Gastrocnemius medialis (tissue), 4 donors: Measurements from ENCODE around the gene PPFIA4. TPM values are rescaled to one million over a fixed set of nuclear protein-coding genes. Genes with fewer than 3 reads are reported as not detected.

Experiments used
- ATAC-seq, 2 donors: fragments of 150-250 bp; one replicate each; pipeline ENCODE4 v1.9.1; 2016
- DNase-seq, 2 donors: peaks; one replicate each; pipeline ENCODE4 v3.0.0-alpha.2; 2019
- H3K27ac ChIP-seq, 4 donors: fragments of 200-600 bp; sonication (generic); 1 replicate in 1 of 4; 2 replicates in 3 of 4; pipeline ENCODE4 v1.5.1; 2016 to 2018; ENCODE audit warnings: mild to moderate bottlenecking in 2 of 4, moderate library complexity in 1 of 4
- H3K27me3 ChIP-seq, 3 donors: fragments of 200-600 bp; sonication (generic) in 2 of 3; 1 replicate in 1 of 3; 2 replicates in 2 of 3; pipeline versions ENCODE4 v1.5.1 to v1.6.0; 2016 to 2019; ENCODE audit warnings: mild to moderate bottlenecking in 1 of 3, moderate library complexity in 1 of 3
- H3K36me3 ChIP-seq, 2 donors: fragments of 200-600 bp; sonication (generic) in 1 of 2; one replicate each; pipeline ENCODE4 v1.5.1; 2017 to 2018
- H3K4me1 ChIP-seq, 2 donors: fragments of 200-600 bp; sonication (generic) in 1 of 2; one replicate each; pipeline ENCODE4 v1.5.1; 2016 to 2017; ENCODE audit warnings: mild to moderate bottlenecking in 2 of 2
- H3K4me3 ChIP-seq, 4 donors: fragments of 200-600 bp; sonication (generic) in 3 of 4; 1 replicate in 1 of 4; 2 replicates in 3 of 4; pipeline ENCODE4 v1.5.1; 2016 to 2019; ENCODE audit warnings: mild to moderate bottlenecking in 2 of 4
- H3K9me3 ChIP-seq, 3 donors: fragments of 200-600 bp; sonication (generic) in 2 of 3; 1 replicate in 1 of 3; 2 replicates in 2 of 3; pipeline ENCODE4 v1.5.1; 2016 to 2019
- POLR2A ChIP-seq, 2 donors: fragments of 450-650 bp; IDR thresholded peaks; one replicate each; pipeline ENCODE4 v1.6.1; 2017; ENCODE audit warnings: antibody characterized with exemption in 2 of 2, mild to moderate bottlenecking in 2 of 2, moderate library complexity in 2 of 2
- in situ Hi-C, 4 donors: fragments of 200-750 bp; cut with MboI; loops; one replicate each; pipeline versions ENCODE4 v1.15.0 to v1.8.0; 2017; ENCODE audit warnings: low sequenced_read_pairs in 4 of 4
- intact Hi-C: fragments of 100-400 bp; cut with DNase I; formaldehyde crosslinking; loops from one replicate; pipeline ENCODE4 v1.15.1; 2023; ENCODE audit warnings: low total_unique reads
- total RNA-seq, 4 donors: library from RNA; depleted of rRNA; stranded (reverse); fragments of >200 nt; gene quantifications; one replicate each; pipeline versions ENCODE4 v1.1.0 to v1.2.3, GENCODE V29; 2016
- TF ChIP-seq, protein P1 (sequence below), 5 experiments: fragments of 450-650 bp in 3 of 5; fragments of 200-600 bp in 2 of 5; sonication (generic) in 2 of 5; IDR thresholded peaks in 4 of 5; conservative IDR thresholded peaks in 1 of 5; 1 replicate in 4 of 5; 2 replicates in 1 of 5; pipeline ENCODE4 v1.5.1; 2016 to 2019; ENCODE audit warnings: antibody characterized with exemption in 5 of 5, mild to moderate bottlenecking in 3 of 5, moderate library complexity in 3 of 5

Gene PPFIA4
- total RNA-seq, 4 donors from 2014 or later, result 8.4 to 45.5 (median 33.1) TPM

DNA sequence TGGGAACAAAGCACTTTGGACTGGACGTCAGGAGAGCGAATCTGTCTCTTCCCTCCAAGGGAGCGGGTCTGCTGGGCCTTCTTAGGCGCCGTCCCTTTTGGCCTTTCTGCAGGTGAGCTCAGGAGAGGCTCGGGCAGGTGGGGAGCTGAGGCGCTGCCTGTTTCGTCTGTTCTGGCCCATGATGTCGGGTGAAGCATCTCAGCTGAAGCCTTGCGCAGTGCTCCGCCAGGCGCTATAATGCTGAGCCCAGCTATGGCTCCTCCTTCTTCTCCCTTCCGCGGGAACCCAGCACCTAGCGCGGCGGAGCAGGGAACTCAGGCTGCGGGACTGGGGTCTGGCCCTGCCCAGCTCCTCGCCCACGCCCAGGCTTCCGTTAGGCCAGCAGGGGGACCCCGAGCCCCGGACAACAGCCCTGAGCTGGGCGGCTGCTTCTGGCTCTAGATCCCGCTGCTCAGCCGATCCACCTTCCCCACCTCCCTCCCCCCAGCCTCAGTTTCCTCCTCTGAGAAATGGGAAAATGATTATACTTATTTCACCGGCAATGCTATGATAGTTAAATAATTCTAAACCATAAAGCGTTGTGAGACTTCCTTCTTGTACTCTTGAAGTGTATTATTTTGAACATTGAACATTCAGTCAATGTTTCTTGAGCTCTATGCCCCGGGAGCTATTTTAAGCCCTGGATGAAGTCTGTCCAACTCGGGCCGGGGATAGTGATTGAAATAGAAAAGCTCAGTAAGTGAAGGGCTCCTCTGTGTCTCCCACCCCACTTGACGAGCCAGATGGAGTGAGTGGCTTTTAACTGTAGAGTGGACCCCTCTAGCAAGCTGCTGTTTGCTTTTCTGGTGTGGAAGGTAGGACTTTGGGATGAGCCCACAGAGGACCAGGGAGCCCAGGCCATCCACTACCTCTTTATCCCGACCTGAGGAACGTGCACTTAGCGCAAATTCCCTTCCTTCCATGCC, 91.6 kb downstream of the PPFIA4 start:
- Histone ChIP-seq H3K4me3 (peak overlapping the region in 2 of 4 donors; percentile 16 to 22), H3K4me1 (peaks cover 6 to 9% of the 10 kb centered on the region in 2 donors), H3K36me3 (no peaks in the 10 kb centered on the region), H3K9me3 (no peaks in the 10 kb centered on the region), H3K27me3 (no peaks in the 10 kb centered on the region), H3K27ac (no peak overlapping the region)
- DNase-seq (peak; percentile 60 to 73), ATAC-seq (peak; percentile 77 to 90)
- in situ Hi-C loops (loop anchor here (5.0 to 10.0 kb wide), 2 partner anchors 97 to 99 kb away; no protein-coding TSS in a partner anchor), intact Hi-C loops (loop anchor here (1.0 to 5.0 kb wide), 3 partner anchors 54 to 149 kb away; no protein-coding TSS in a partner anchor)
- TF ChIP-seq POLR2A (IDR thresholded peaks at IDR 0.05), result no peak
- TF ChIP-seq, protein P1, sequence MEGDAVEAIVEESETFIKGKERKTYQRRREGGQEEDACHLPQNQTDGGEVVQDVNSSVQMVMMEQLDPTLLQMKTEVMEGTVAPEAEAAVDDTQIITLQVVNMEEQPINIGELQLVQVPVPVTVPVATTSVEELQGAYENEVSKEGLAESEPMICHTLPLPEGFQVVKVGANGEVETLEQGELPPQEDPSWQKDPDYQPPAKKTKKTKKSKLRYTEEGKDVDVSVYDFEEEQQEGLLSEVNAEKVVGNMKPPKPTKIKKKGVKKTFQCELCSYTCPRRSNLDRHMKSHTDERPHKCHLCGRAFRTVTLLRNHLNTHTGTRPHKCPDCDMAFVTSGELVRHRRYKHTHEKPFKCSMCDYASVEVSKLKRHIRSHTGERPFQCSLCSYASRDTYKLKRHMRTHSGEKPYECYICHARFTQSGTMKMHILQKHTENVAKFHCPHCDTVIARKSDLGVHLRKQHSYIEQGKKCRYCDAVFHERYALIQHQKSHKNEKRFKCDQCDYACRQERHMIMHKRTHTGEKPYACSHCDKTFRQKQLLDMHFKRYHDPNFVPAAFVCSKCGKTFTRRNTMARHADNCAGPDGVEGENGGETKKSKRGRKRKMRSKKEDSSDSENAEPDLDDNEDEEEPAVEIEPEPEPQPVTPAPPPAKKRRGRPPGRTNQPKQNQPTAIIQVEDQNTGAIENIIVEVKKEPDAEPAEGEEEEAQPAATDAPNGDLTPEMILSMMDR (IDR thresholded peaks at IDR 0.05 in 4 of 5, conservative IDR thresholded peaks at IDR 0.05 in 1 of 5), result peak; percentile 72 to 90 (median 88)

DNA sequence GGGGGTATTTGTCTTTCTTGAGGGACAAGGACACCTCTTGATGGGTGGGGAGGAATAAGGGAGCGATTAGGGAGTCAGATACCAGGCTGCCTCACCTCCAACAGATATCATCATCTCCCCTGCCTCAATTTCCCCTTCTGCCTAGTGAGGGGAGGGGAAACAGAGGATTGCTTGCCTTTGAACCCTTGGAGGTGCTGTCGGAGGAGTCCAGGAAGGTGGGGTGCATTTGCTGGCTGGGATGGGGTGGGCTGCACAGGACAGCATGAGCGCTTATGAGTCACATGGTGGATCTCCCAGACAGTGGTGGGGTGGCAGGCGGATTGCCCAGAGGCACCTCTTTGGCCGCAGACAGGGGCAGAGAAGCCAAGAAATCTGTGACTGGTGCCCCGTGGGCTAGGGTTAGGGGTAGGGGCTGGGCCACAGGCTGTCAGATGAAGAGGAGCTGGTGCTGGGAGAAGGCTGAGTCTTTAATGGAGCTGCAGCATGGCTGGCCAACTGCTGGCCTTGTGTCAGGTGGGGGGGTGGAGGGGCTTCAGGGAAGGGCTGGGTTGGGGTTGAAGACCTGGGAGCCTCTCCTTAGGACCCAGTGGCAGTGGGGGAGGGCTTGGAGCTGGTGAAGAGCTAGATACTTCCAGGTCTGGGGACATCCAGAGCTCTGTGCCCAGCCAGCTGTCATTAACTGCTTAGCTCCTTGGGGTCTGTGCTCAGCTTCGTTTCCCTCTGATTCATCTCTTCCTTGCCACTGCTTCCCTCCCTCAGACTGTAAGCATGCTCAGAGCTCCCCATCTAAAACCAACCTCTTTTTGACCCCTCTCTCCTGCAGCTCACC, 94.2 kb downstream of the PPFIA4 start:
- H3K9me3 ChIP-seq, result no peaks in the 10 kb centered on the region
- ATAC-seq (no peak), DNase-seq (no peak)
- TF ChIP-seq POLR2A (IDR thresholded peaks at IDR 0.05), result no peak
- TF ChIP-seq, protein P1 (IDR thresholded peaks at IDR 0.05 in 4 of 5, conservative IDR thresholded peaks at IDR 0.05 in 1 of 5), result no peak
- intact Hi-C loops, result no loop called here
- no peaks in the 10 kb centered on the region for H3K27me3 ChIP-seq
- peaks cover 6 to 9% of the 10 kb centered on the region in 2 donors for H3K4me1 ChIP-seq
- no peak overlapping the region for H3K4me3 ChIP-seq
- in situ Hi-C loops, result no loop called here
- no peak overlapping the region for H3K27ac ChIP-seq
- H3K36me3 ChIP-seq, result no peaks in the 10 kb centered on the region

DNA sequence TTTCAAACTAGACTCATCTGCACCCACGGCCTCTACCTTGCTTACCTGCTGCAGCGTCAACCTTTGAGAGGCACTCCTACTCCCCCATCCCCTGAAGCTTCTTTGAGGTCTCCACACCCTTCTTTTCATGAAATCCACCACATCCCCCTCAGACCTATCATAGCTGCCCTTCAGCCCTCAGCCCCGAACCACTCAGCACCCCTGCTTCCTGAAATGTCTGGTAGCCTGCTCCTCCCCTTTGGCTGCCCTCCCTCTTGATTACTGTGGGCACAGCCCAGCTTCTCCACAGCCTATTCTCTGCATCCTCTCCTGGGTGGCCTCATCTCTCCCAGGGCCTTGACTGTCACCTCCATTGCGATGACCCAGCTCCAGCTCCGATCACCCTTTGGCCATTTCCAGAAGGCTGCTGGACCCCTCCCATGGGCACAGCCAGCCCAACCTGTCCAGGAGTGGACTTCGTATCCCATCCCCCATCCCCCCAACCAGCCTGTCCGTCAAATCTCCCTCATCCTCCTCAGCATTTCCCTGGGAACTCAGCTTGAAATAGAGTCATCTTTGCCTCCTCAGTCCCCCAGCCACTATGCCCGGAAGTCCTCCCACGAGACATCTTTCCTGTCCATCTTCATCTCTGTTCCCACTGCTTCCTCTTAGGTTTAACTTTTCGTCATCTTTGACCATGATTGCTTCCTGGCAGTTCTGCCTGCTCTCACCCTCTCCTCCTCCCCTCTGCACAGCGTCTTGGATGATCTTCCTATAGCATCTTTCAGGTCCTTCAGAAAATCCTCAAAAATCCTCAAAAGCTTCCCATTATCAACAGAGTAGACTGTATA, 95.1 kb downstream of the PPFIA4 start:
- no peaks in the 10 kb centered on the region for H3K9me3 ChIP-seq
- intact Hi-C loops, result no loop called here
- H3K4me1 ChIP-seq, result peaks cover 9 to 11% of the 10 kb centered on the region in 2 donors
- no peak for ATAC-seq
- H3K4me3 ChIP-seq, result no peak overlapping the region
- no peaks in the 10 kb centered on the region for H3K27me3 ChIP-seq
- no peak for TF ChIP-seq POLR2A (IDR thresholded peaks at IDR 0.05)
- TF ChIP-seq, protein P1 (IDR thresholded peaks at IDR 0.05 in 4 of 5, conservative IDR thresholded peaks at IDR 0.05 in 1 of 5), result no peak
- no peak overlapping the region for H3K27ac ChIP-seq
- no peak for DNase-seq
- H3K36me3 ChIP-seq, result no peaks in the 10 kb centered on the region
- in situ Hi-C loops, result no loop called here

DNA sequence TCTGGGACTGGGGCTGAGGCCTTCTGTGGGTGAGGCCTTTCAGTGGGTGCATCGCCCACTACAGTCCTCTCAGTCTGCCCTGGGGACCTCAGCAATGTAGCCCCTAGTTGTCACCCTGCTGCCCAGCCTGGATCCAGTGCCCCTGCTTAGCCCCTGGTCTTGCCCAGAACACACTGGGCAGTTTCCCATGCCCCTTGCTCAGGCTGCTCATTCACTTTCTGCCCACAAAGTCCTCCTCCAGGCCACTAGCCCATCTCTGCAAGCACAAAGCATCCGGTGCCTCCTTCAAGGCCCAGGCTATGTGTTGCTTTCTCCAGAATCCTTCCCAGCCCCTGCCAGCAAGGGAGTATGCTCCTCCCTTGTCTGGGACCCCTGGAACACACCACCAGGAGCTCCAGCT, 95.9 kb downstream of the PPFIA4 start:
- no peak for TF ChIP-seq POLR2A (IDR thresholded peaks at IDR 0.05)
- TF ChIP-seq, protein P1 (IDR thresholded peaks at IDR 0.05 in 4 of 5, conservative IDR thresholded peaks at IDR 0.05 in 1 of 5), result no peak
- Histone ChIP-seq H3K9me3 (no peaks in the 10 kb centered on the region), H3K27ac (no peak overlapping the region), H3K36me3 (no peaks in the 10 kb centered on the region), H3K4me1 (peaks cover 14% of the 10 kb centered on the region in 2 donors), H3K27me3 (no peaks in the 10 kb centered on the region), H3K4me3 (no peak overlapping the region)
- DNase-seq (no peak), ATAC-seq (no peak)
- in situ Hi-C loops, result no loop called here
- intact Hi-C loops, result no loop called here
